ENCODE data around the gene ECHDC3.
"Not testable (repeated sequence)": the region's sequence is repeated elsewhere in the genome, so short reads cannot be mapped to it uniquely, and the experiment has no call there.

Gene ECHDC3

GRCh38 chr10:11721806-11722205 is 20.4 kb upstream of the ECHDC3 start:
- Histone ChIP-seq H3K36me3 (ENCODE audit: control insufficient read depth, insufficient read depth, low read length) (no peaks in the 10 kb centered on the region), H3K9ac (ENCODE audit: low read length) (no peak overlapping the region), H3K9me3 (ENCODE audit: control insufficient read depth, low read length) (no peaks in the 10 kb centered on the region), H3K4me3 (ENCODE audit: low read length) (no peak overlapping the region), H3K4me1 (ENCODE audit: control insufficient read depth, insufficient read depth, low read length) (no peaks in the 10 kb centered on the region), H3K27me3 (ENCODE audit: control insufficient read depth, insufficient read depth, low read length) (no peaks in the 10 kb centered on the region)

GRCh38 chr10:11723359-11723758 is 18.8 kb upstream of the ECHDC3 start:
- no peaks in the 10 kb centered on the region for H3K4me1 ChIP-seq (ENCODE audit: control insufficient read depth, insufficient read depth, low read length)
- H3K27me3 ChIP-seq (ENCODE audit: control insufficient read depth, insufficient read depth, low read length): no peaks in the 10 kb centered on the region
- no peaks in the 10 kb centered on the region for H3K36me3 ChIP-seq (ENCODE audit: control insufficient read depth, insufficient read depth, low read length)
- no peak overlapping the region for H3K9ac ChIP-seq (ENCODE audit: low read length)
- no peaks in the 10 kb centered on the region for H3K9me3 ChIP-seq (ENCODE audit: control insufficient read depth, low read length)
- no peak overlapping the region for H3K4me3 ChIP-seq (ENCODE audit: low read length)

DNA sequence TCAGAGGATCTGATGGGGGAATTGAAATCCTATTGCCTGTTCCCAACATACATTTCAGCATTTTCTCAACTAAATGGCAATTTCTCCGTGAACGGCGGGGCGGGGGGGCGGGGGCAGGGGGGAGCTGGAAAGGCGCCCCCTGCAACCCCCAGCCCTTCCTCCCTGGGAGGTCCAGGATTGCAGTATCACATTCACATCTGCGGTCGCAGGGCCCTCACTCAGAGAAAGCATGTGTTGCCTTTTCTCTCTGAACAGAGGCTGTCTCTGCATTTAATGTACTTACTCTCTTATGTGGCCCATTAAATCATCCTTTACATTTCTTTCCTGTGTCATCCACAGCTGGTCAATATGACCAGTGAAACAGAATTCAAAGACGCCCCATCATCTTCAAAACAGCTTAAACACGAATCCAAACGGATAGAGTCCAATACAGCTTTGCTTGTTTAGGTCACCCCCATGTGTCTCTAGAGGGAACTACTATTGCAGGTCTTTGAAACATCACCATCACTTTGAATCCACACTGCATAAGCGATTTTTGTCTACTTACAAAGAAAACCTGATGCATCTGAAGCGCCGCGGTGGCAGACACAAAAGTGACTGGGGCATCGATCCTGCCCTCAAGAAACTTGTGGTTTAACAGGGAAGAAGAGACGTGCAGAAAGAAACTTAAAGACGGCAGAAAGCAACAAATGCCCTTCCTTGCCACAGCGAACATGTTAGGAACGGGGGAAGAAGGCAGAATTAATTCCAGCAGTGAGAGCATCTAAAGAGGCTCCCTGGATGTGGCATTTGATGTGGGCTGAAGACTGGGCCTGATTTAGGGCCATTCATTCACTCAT is 17.0 kb upstream of the ECHDC3 start:
- H3K36me3 ChIP-seq (ENCODE audit: control insufficient read depth, insufficient read depth, low read length): no peaks in the 10 kb centered on the region
- H3K9ac ChIP-seq (ENCODE audit: low read length): no peak overlapping the region
- H3K4me3 ChIP-seq (ENCODE audit: low read length): no peak overlapping the region
- H3K9me3 ChIP-seq (ENCODE audit: control insufficient read depth, low read length): no peaks in the 10 kb centered on the region
- H3K4me1 ChIP-seq (ENCODE audit: control insufficient read depth, insufficient read depth, low read length): no peaks in the 10 kb centered on the region
- no peaks in the 10 kb centered on the region for H3K27me3 ChIP-seq (ENCODE audit: control insufficient read depth, insufficient read depth, low read length)

DNA sequence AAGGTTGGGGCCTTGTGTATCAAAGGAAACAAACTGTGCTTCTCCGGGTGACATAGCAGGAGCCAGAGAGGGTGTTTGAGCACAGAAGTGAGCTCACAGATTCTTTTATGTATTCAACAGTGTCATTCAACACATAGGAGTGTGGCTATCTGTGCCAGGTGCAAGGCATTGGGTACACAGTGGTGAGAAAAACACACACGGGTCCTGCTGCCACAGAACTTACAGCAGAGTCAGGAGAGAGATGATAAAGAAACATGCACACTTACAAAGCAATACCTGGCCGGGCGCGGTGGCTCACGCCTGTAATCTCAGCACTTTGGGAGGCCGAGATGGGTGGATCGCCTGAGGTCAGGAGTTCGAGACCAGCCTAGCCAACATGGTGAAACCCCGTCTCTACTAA is 16.3 kb upstream of the ECHDC3 start:
- Histone ChIP-seq H3K4me1 (ENCODE audit: control insufficient read depth, insufficient read depth, low read length) (no peaks in the 10 kb centered on the region), H3K9ac (ENCODE audit: low read length) (no peak overlapping the region), H3K4me3 (ENCODE audit: low read length) (no peak overlapping the region), H3K9me3 (ENCODE audit: control insufficient read depth, low read length) (no peaks in the 10 kb centered on the region), H3K36me3 (ENCODE audit: control insufficient read depth, insufficient read depth, low read length) (no peaks in the 10 kb centered on the region), H3K27me3 (ENCODE audit: control insufficient read depth, insufficient read depth, low read length) (no peaks in the 10 kb centered on the region)

DNA sequence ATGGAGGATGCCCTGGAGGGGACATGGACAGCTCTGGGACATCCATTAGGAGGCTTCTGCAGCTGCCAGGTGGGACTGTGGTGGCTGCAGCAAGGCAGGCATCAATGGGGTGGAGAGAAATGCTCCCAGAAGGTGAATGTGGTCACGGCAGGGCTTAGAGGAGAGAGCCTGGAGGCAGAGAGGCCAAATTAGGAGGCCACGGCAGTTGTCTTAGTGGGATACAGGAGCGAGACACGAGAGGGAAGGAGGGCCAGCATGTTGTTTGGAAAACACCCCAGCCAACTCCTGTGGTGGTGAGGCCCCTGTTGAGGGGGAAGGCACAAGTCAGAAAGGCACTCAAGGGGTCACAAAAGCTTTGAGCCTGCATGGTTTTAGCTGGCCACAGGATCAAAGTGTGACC is 14.6 kb upstream of the ECHDC3 start:
- Histone ChIP-seq H3K9me3 (ENCODE audit: control insufficient read depth, low read length) (no peaks in the 10 kb centered on the region), H3K4me1 (ENCODE audit: control insufficient read depth, insufficient read depth, low read length) (no peaks in the 10 kb centered on the region), H3K27me3 (ENCODE audit: control insufficient read depth, insufficient read depth, low read length) (no peaks in the 10 kb centered on the region), H3K9ac (ENCODE audit: low read length) (no peak overlapping the region), H3K4me3 (ENCODE audit: low read length) (no peak overlapping the region), H3K36me3 (ENCODE audit: control insufficient read depth, insufficient read depth, low read length) (no peaks in the 10 kb centered on the region)

DNA sequence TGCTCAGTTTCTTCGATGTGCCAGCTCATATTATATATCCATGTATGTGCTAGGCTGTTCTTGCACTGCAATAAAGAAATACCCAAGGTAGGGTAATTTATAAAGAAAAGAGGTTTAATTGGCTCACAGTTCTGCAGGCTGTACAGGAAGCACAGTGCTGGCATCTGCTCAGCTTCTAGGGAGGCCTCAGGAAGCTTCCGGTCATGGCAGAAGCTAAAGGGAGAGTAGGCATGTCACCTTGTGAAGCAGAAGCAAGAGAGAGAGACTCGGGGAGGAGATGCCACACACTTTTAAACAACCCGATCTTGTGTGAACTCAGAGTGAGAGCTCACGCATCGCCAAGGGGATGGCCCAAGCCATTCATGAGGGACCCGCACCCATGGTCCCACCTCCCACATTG is 13.8 kb upstream of the ECHDC3 start:
- Histone ChIP-seq H3K36me3 (ENCODE audit: control insufficient read depth, insufficient read depth, low read length) (no peaks in the 10 kb centered on the region), H3K4me3 (ENCODE audit: low read length) (no peak overlapping the region), H3K9ac (ENCODE audit: low read length) (no peak overlapping the region), H3K4me1 (ENCODE audit: control insufficient read depth, insufficient read depth, low read length) (no peaks in the 10 kb centered on the region), H3K9me3 (ENCODE audit: control insufficient read depth, low read length) (no peaks in the 10 kb centered on the region), H3K27me3 (ENCODE audit: control insufficient read depth, insufficient read depth, low read length) (no peaks in the 10 kb centered on the region)

DNA sequence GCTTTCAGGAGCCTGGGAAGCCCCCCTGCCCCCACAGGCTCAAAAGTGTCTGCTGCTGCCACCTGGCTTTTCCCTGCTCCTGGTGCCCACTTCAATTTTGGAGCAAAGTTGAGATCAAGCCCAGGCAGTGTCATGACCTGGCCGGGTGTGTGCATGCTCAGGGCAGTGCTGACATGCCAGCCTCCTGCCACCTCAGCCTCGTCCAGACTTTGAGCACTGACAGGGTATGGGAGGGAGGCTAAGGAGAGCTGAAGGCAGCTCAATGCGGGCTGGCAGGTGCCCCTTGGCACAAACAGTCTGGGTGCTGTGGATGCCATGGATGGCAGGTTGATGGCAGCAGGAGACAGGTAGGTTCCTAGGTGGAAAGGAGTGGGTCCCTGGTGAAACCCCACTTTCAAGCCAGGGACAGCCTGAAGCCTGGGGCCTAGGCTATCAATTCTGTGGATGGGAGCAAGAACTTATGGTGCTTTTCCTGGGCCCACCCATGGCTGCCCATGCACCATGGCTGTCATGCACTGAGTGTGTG is 12.3 kb upstream of the ECHDC3 start:
- no peaks in the 10 kb centered on the region for H3K27me3 ChIP-seq (ENCODE audit: control insufficient read depth, insufficient read depth, low read length)
- no peak overlapping the region for H3K4me3 ChIP-seq (ENCODE audit: low read length)
- no peaks in the 10 kb centered on the region for H3K9me3 ChIP-seq (ENCODE audit: control insufficient read depth, low read length)
- no peak overlapping the region for H3K9ac ChIP-seq (ENCODE audit: low read length)
- H3K4me1 ChIP-seq (ENCODE audit: control insufficient read depth, insufficient read depth, low read length): no peaks in the 10 kb centered on the region
- H3K36me3 ChIP-seq (ENCODE audit: control insufficient read depth, insufficient read depth, low read length): no peaks in the 10 kb centered on the region

GRCh38 chr10:11730779-11731178 is 11.4 kb upstream of the ECHDC3 start:
- no peak overlapping the region for H3K4me3 ChIP-seq (ENCODE audit: low read length)

GRCh38 chr10:11736767-11737166 is 5.4 kb upstream of the ECHDC3 start:
- not testable (repeated sequence) for H3K27me3 ChIP-seq (ENCODE audit: control insufficient read depth, insufficient read depth, low read length); H3K9me3 ChIP-seq (ENCODE audit: control insufficient read depth, low read length); H3K4me1 ChIP-seq (ENCODE audit: control insufficient read depth, insufficient read depth, low read length); H3K4me3 ChIP-seq (ENCODE audit: low read length); H3K36me3 ChIP-seq (ENCODE audit: control insufficient read depth, insufficient read depth, low read length); H3K9ac ChIP-seq (ENCODE audit: low read length)

More at GRCh38 chr10:11730779-11731178, 11.4 kb upstream of the ECHDC3 start:
- H3K9me3 ChIP-seq (ENCODE audit: control insufficient read depth, low read length): no peaks in the 10 kb centered on the region
- H3K36me3 ChIP-seq (ENCODE audit: control insufficient read depth, insufficient read depth, low read length): no peaks in the 10 kb centered on the region
- no peaks in the 10 kb centered on the region for H3K27me3 ChIP-seq (ENCODE audit: control insufficient read depth, insufficient read depth, low read length)
- no peak overlapping the region for H3K9ac ChIP-seq (ENCODE audit: low read length)
- no peaks in the 10 kb centered on the region for H3K4me1 ChIP-seq (ENCODE audit: control insufficient read depth, insufficient read depth, low read length)

GRCh38 chr10:11737258-11738032 is 4.7 kb upstream of the ECHDC3 start:
- not testable (repeated sequence) for H3K27me3 ChIP-seq (ENCODE audit: control insufficient read depth, insufficient read depth, low read length); H3K36me3 ChIP-seq (ENCODE audit: control insufficient read depth, insufficient read depth, low read length); H3K9ac ChIP-seq (ENCODE audit: low read length); H3K4me1 ChIP-seq (ENCODE audit: control insufficient read depth, insufficient read depth, low read length); H3K4me3 ChIP-seq (ENCODE audit: low read length); H3K9me3 ChIP-seq (ENCODE audit: control insufficient read depth, low read length)

- Histone ChIP-seq H3K4me1 (ENCODE audit: control insufficient read depth, insufficient read depth, low read length) (peaks cover 12% of the 10 kb centered on the region), H3K4me3 (ENCODE audit: low read length) (no peak overlapping the region), H3K9me3 (ENCODE audit: control insufficient read depth, low read length) (no peaks in the 10 kb centered on the region), H3K9ac (ENCODE audit: low read length) (no peak overlapping the region), H3K27me3 (ENCODE audit: control insufficient read depth, insufficient read depth, low read length) (no peaks in the 10 kb centered on the region), H3K36me3 (ENCODE audit: control insufficient read depth, insufficient read depth, low read length) (no peaks in the 10 kb centered on the region)
Measured at GRCh38 chr10:11740907-11741306, 1.3 kb upstream of the ECHDC3 start.

- H3K4me3 ChIP-seq (ENCODE audit: low read length): no peak overlapping the region
- peaks cover 12% of the 10 kb centered on the region for H3K4me1 ChIP-seq (ENCODE audit: control insufficient read depth, insufficient read depth, low read length)
- no peaks in the 10 kb centered on the region for H3K27me3 ChIP-seq (ENCODE audit: control insufficient read depth, insufficient read depth, low read length)
- no peaks in the 10 kb centered on the region for H3K36me3 ChIP-seq (ENCODE audit: control insufficient read depth, insufficient read depth, low read length)
- H3K9me3 ChIP-seq (ENCODE audit: control insufficient read depth, low read length): no peaks in the 10 kb centered on the region
- H3K9ac ChIP-seq (ENCODE audit: low read length): no peak overlapping the region
Measured at GRCh38 chr10:11741608-11742007, 574 bp upstream of the ECHDC3 start.

Data from mucosa of stomach (tissue), 1 donor.